H1 (cell line): ENCODE measurements around the gene RNPS1. TPM values are rescaled to one million over a fixed set of nuclear protein-coding genes. Genes with fewer than 3 reads are reported as not detected.

Experiments used
- CTCF ChIA-PET: fragments of 300-600 bp; sonication (Branson Sonifier 250); formaldehyde crosslinking; loops from one replicate; lab custom pipeline; 2021; ENCODE audit not compliant: partially characterized antibody; lab: Charles Lee
- POLR2A ChIA-PET: fragments of 300-600 bp; sonication (Branson Sonifier 250); formaldehyde crosslinking; loops from one replicate; lab custom pipeline; 2021; ENCODE audit warnings: inconsistent platforms; ENCODE audit not compliant: partially characterized antibody; lab: Charles Lee
- DNase-seq, 2 experiments: peaks; one replicate each; pipeline versions ENCODE4 v3.0.0 to v3.0.0-alpha.2; 2010 to 2022; ENCODE audit warnings: low spot score in 2 of 2, low read depth in 1 of 2, mixed read lengths in 1 of 2
- FAIRE-seq: peaks from 2 replicates; lab custom pipeline; 2011; peaks lifted over from hg19 to GRCh38; lab: Jason Lieb, UNC
- H2AFZ ChIP-seq: 2 replicates; pipeline ENCODE4 v1.8.1; 2012; ENCODE audit warnings: low read length, inconsistent platforms
- H2AK5ac ChIP-seq: 2 replicates; pipeline ENCODE4 v1.6.1; 2013; ENCODE audit warnings: low read depth, low read length
- H2BK120ac ChIP-seq: replicated peaks from 2 replicates; pipeline ENCODE3; 2013; ENCODE audit warnings: low read depth, low read length, inconsistent platforms
- H2BK12ac ChIP-seq: 2 replicates; pipeline ENCODE4 v1.6.1; 2013; ENCODE audit warnings: low read depth, low read length
- H2BK15ac ChIP-seq: 2 replicates; pipeline ENCODE4 v1.6.1; 2013; ENCODE audit warnings: low read length
- H2BK20ac ChIP-seq: 2 replicates; pipeline ENCODE4 v1.6.1; 2013; ENCODE audit warnings: low read length
- H2BK5ac ChIP-seq: 2 replicates; pipeline ENCODE4 v1.6.1; 2013; ENCODE audit warnings: low read depth, low read length
- H3K14ac ChIP-seq: 2 replicates; pipeline ENCODE4 v1.6.1; 2013; ENCODE audit warnings: inconsistent platforms; ENCODE audit not compliant: insufficient read length
- H3K18ac ChIP-seq: 2 replicates; pipeline ENCODE4 v1.6.1; 2013; ENCODE audit warnings: low read length; ENCODE audit errors: extremely low read depth
- H3K23ac ChIP-seq: 2 replicates; pipeline ENCODE4 v1.6.1; 2013; ENCODE audit warnings: inconsistent platforms; ENCODE audit not compliant: insufficient read length
- H3K23me2 ChIP-seq: 2 replicates; pipeline ENCODE4 v1.6.1; 2013; ENCODE audit warnings: low read depth, low read length
- H3K27ac ChIP-seq: 2 replicates; pipeline ENCODE4 v1.6.1; 2011; ENCODE audit warnings: low read depth, low read length, inconsistent platforms
- H3K27me3 ChIP-seq, 4 experiments: replicated peaks in 1 of 4; 1 replicate in 1 of 4; 2 replicates in 3 of 4; pipeline versions ENCODE4 v1.6.1 to v1.8.1; 2011 to 2013; ENCODE audit warnings: low read length in 3 of 4, mild to moderate bottlenecking in 3 of 4, inconsistent platforms in 2 of 4, mixed read lengths in 2 of 4, moderate library complexity in 1 of 4; ENCODE audit not compliant: control insufficient read depth in 3 of 4, insufficient read depth in 3 of 4; ENCODE audit errors: extremely low read depth in 1 of 4
- H3K36me3 ChIP-seq, 4 experiments: 2 replicates each; pipeline versions ENCODE4 v1.6.1 to v1.8.1; 2011 to 2013; ENCODE audit warnings: mild to moderate bottlenecking in 4 of 4, low read length in 3 of 4, moderate library complexity in 2 of 4, control low read depth in 1 of 4, inconsistent platforms in 1 of 4; ENCODE audit not compliant: insufficient read depth in 4 of 4, control insufficient read depth in 2 of 4
- H3K4ac ChIP-seq: replicated peaks from 2 replicates; pipeline ENCODE3; 2013; ENCODE audit warnings: low read length, low read depth, mixed read lengths, inconsistent platforms; ENCODE audit not compliant: insufficient read length
- H3K4me1 ChIP-seq, 4 experiments: replicated peaks in 1 of 4; 1 replicate in 1 of 4; 2 replicates in 3 of 4; pipeline versions ENCODE4 v1.6.1 to v1.8.1; 2011 to 2013; ENCODE audit warnings: low read length in 3 of 4, inconsistent platforms in 2 of 4, mixed read lengths in 1 of 4; ENCODE audit not compliant: insufficient read depth in 4 of 4, control insufficient read depth in 3 of 4
- H3K4me2 ChIP-seq, 2 experiments: 2 replicates each; pipeline versions ENCODE4 v1.6.1 to v1.8.1; 2011 to 2013; ENCODE audit warnings: low read depth in 2 of 2, low read length in 2 of 2, control low read depth in 1 of 2, inconsistent platforms in 1 of 2, mild to moderate bottlenecking in 1 of 2; ENCODE audit not compliant: insufficient read depth in 1 of 2
- H3K4me3 ChIP-seq, 4 experiments: fragments of 200-600, 300-600 bp in 1 of 4; sonication (generic), shearing (Covaris generic), sonication (Bioruptor Twin) in 1 of 4; 2 replicates each; pipeline versions ENCODE4 v1.5.1 to v1.8.1; 2011 to 2016; ENCODE audit warnings: low read length in 4 of 4, low read depth in 3 of 4, control low read depth in 2 of 4, inconsistent platforms in 2 of 4, mild to moderate bottlenecking in 2 of 4, mixed read lengths in 1 of 4, moderate library complexity in 1 of 4; ENCODE audit not compliant: insufficient read depth in 2 of 4; ENCODE audit errors: extremely low read depth in 1 of 4
- H3K56ac ChIP-seq: replicated peaks from 2 replicates; pipeline ENCODE3; 2013; ENCODE audit warnings: low read depth, mild to moderate bottlenecking, mixed read lengths, low read length, inconsistent platforms; ENCODE audit not compliant: insufficient read length
- H3K79me1 ChIP-seq: 2 replicates; pipeline ENCODE4 v1.6.1; 2013; ENCODE audit warnings: low read depth, low read length, control low read depth
- H3K79me2 ChIP-seq, 2 experiments: 2 replicates each; pipeline versions ENCODE4 v1.6.1 to v1.8.1; 2012 to 2013; ENCODE audit warnings: low read length in 2 of 2, mild to moderate bottlenecking in 2 of 2, inconsistent platforms in 1 of 2; ENCODE audit not compliant: insufficient read depth in 2 of 2, control insufficient read depth in 1 of 2
- H3K9ac ChIP-seq, 4 experiments: replicated peaks in 1 of 4; 1 replicate in 1 of 4; 2 replicates in 3 of 4; pipeline versions ENCODE4 v1.6.1 to v1.8.1; 2011 to 2013; ENCODE audit warnings: low read depth in 3 of 4, low read length in 3 of 4, control low read depth in 2 of 4, mild to moderate bottlenecking in 2 of 4, moderate library complexity in 2 of 4, inconsistent platforms in 1 of 4; ENCODE audit errors: extremely low read depth in 1 of 4
- H3K9me3 ChIP-seq, 2 experiments: 2 replicates each; pipeline versions ENCODE4 v1.6.1 to v1.8.1; 2012 to 2013; ENCODE audit warnings: mild to moderate bottlenecking in 2 of 2, moderate library complexity in 2 of 2, control low read depth in 1 of 2, inconsistent platforms in 1 of 2, low read depth in 1 of 2, low read length in 1 of 2, mixed read lengths in 1 of 2; ENCODE audit not compliant: insufficient read depth in 2 of 2
- H4K20me1 ChIP-seq, 2 experiments: replicated peaks in 1 of 2; 2 replicates each; pipeline versions ENCODE3 to v1.8.1; 2011 to 2013; ENCODE audit warnings: inconsistent platforms in 2 of 2, low read length in 2 of 2, mild to moderate bottlenecking in 1 of 2; ENCODE audit not compliant: insufficient read depth in 2 of 2, control insufficient read depth in 1 of 2
- H4K5ac ChIP-seq: 2 replicates; pipeline ENCODE4 v1.6.1; 2013; ENCODE audit warnings: low read length, low read depth, mixed read lengths, inconsistent platforms; ENCODE audit not compliant: insufficient read length
- H4K8ac ChIP-seq: 2 replicates; pipeline ENCODE4 v1.8.0; 2013; ENCODE audit warnings: mild to moderate bottlenecking, moderate library complexity, low read length, inconsistent platforms; ENCODE audit not compliant: insufficient read depth; ENCODE audit errors: extremely low read depth
- H4K91ac ChIP-seq: replicated peaks from 2 replicates; pipeline ENCODE3; 2013; ENCODE audit warnings: low read length, mixed read lengths, inconsistent platforms; ENCODE audit not compliant: insufficient read length
- BRCA1 ChIP-seq: IDR thresholded peaks from 2 replicates; pipeline ENCODE4 v1.6.1; 2012; ENCODE audit warnings: low read depth, low read length, improper control_type of control experiment
- CBX8 ChIP-seq: fragments of 300-800, 300-1000 bp; sonication (generic); IDR thresholded peaks from 2 replicates; pipeline ENCODE4 v1.7.1; 2016; ENCODE audit warnings: low read depth, low read length, borderline replicate concordance
- CHD1 ChIP-seq: IDR thresholded peaks from 2 replicates; pipeline ENCODE4 v1.6.1; 2012; ENCODE audit warnings: low read depth, low read length, improper control_type of control experiment
- JUN ChIP-seq: IDR thresholded peaks from 2 replicates; pipeline ENCODE4 v1.6.1; 2011; ENCODE audit warnings: low read depth, mild to moderate bottlenecking, improper control_type of control experiment, low read length
- POU5F1 ChIP-seq: IDR thresholded peaks from 2 replicates; pipeline ENCODE4 v1.6.1; 2011; ENCODE audit warnings: low read depth, mild to moderate bottlenecking, low read length, moderate library complexity
- RXRA ChIP-seq: IDR thresholded peaks from 2 replicates; pipeline ENCODE4 v1.6.1; 2011; ENCODE audit warnings: low read depth, mild to moderate bottlenecking, low read length, moderate library complexity; ENCODE audit not compliant: insufficient read depth
- SIX5 ChIP-seq: IDR thresholded peaks from 2 replicates; pipeline ENCODE4 v1.6.1; 2011; ENCODE audit warnings: mild to moderate bottlenecking, low read depth, low read length
- SP2 ChIP-seq: IDR thresholded peaks from 2 replicates; pipeline ENCODE4 v1.6.1; 2012; ENCODE audit warnings: mild to moderate bottlenecking, low read length, inconsistent platforms
- SRF ChIP-seq: IDR thresholded peaks from 2 replicates; pipeline ENCODE4 v1.6.1; 2011; ENCODE audit warnings: mild to moderate bottlenecking, low read depth, low read length, moderate library complexity
- SUZ12 ChIP-seq: fragments of 200-600 bp; sonication (generic); IDR thresholded peaks from 2 replicates; pipeline ENCODE4 v1.6.1; 2012; ENCODE audit warnings: mild to moderate bottlenecking, inconsistent platforms, low read length, moderate library complexity, mixed read lengths
- TEAD4 ChIP-seq: IDR thresholded peaks from 2 replicates; pipeline ENCODE4 v1.6.1; 2012; ENCODE audit warnings: low read depth, low read length, inconsistent platforms, mixed read lengths
- WGBS, 2 experiments: shearing (Covaris generic) in 1 of 2; methylation state at CpG; one replicate each; pipeline versions ENCODE4 v1.1.6 to v1.1.7; 2013 to 2015; ENCODE audit warnings: low lambda C conversion rate in 2 of 2, mixed read lengths in 2 of 2, inconsistent platforms in 1 of 2, low coverage in 1 of 2, missing lambda C conversion rate in 1 of 2; ENCODE audit not compliant: insufficient replicate concordance in 2 of 2, insufficient coverage in 1 of 2, insufficient read length in 1 of 2; ENCODE audit errors: extremely low coverage in 1 of 2, missing lambda C conversion rate in 1 of 2; 5-methylcytosine and 5-hydroxymethylcytosine counted together
- polyA plus RNA-seq, 7 experiments: library from polyadenylated mRNA; depleted of rRNA in 3 of 7; stranded (reverse) in 5 of 7; unstranded in 2 of 7; fragments of >200 nt in 5 of 7; fragments of 200-250 nt in 2 of 7; gene quantifications; 1 replicate in 5 of 7; 2 replicates in 1 of 7; 4 replicates in 1 of 7; pipeline versions ENCODE4 v1.2.1 to v1.2.3, GENCODE V29; 2011 to 2013; ENCODE audit warnings: missing spikeins in 2 of 7, mixed read lengths in 2 of 7
- total RNA-seq: library from RNA; stranded (reverse); fragmentation: NEBNext Ultra II Directional; extraction: Animal tissue kit (Norgen Biotek cat#: 25700); gene quantifications from 2 replicates; pipeline ENCODE4 v1.2.1, GENCODE V29; 2021
- TF ChIP-seq, protein P1 (sequence below): IDR thresholded peaks from 2 replicates; pipeline ENCODE4 v1.6.1; 2011; ENCODE audit warnings: low read length, improper control_type of control experiment

RNPS1 gene
- total and polyA plus RNA-seq, 2 of the 8 experiments (the other 6 are each of a cell fraction or from before 2014, with no cell fraction given): 330 to 350 TPM

DNA sequence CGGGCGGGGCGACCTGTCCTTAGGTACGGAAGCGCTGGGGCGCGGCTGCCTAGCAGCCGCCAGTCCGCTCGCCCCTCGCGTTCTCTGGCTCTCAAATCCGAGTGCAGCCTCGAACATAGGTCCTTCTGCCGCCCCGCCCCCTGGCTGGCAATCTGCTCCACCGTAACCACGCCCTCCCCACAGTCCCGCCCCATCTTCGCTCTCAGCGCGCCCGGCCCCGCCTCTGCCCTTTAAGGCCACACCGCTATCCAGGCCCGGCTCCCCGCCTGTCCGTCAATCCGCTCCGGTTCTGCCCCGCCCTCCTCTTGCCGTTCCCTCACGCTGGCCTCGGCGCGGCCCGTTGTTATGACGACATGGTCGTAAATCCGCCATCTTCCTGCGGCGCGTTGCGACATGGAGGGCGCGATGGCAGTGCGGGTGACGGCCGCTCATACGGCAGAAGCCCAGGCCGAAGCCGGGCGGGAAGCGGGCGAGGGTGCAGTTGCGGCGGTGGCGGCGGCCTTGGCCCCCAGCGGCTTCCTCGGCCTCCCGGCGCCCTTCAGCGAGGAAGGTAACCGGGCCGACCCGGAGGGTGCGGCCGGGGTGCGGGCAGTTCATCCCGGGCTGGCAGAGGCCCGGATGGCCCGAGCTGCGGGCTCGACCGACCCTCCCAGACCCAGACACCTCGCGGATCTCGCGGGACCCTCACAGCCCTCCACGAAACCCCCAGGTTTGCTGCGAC lies 44.5 kb downstream of the RNPS1 start, which contains the start of gene E4F1:
Gene E4F1 (plus strand): TSS at position 371 of the 721 bp plus-strand sequence. CDS start 23 bp downstream, at position 394.
- H2BK5ac ChIP-seq: no peak within 1 kb of the TSS
- H3K27me3 ChIP-seq: no peaks in the 10 kb centered on the region
- no peaks in the 10 kb centered on the region for H3K9me3 ChIP-seq
- H3K4me3 ChIP-seq: peak within 1 kb of the TSS; percentile 67 to 93 (median 80)
- ChIA-PET POLR2A (interaction anchor here (0.5 to 5.3 kb wide), 17 partner anchors 9 to 273 kb away, joined by 3 to 44 read pairs (median 3); partner anchors contain the start of genes BRICD5, DNASE1L2, ECI1 and PGP), CTCF (interaction anchor here (1.0 kb wide), 1 partner anchor 29 kb away, joined by 3 read pairs; no protein-coding TSS in a partner anchor)
- DNase-seq: peak; percentile 99 to 100
- peaks cover 3 to 29% of the 10 kb centered on the region in 2 experiments; a peak in 2 of 4 replicates for H3K79me2 ChIP-seq
- H3K9ac ChIP-seq: peak within 1 kb of the TSS; percentile 80 to 91 (median 84)
- H3K79me1 ChIP-seq: peaks cover 3% of the 10 kb centered on the region; the same call in 1 of the 2 replicates
- no peak within 1 kb of the TSS for H2AFZ ChIP-seq
- H3K27ac ChIP-seq: peak within 1 kb of the TSS; percentile 77
- H2BK12ac ChIP-seq: no peak within 1 kb of the TSS
- no peak within 1 kb of the TSS for H4K91ac ChIP-seq
- no peaks in the 10 kb centered on the region for H3K4me1 ChIP-seq
- FAIRE-seq: no peak
- no peak within 1 kb of the TSS for H2BK20ac ChIP-seq
- H3K14ac ChIP-seq: no peak within 1 kb of the TSS
- peak within 1 kb of the TSS; percentile 60; the same call in 1 of the 2 replicates for H3K18ac ChIP-seq
- H3K4me2 ChIP-seq: peak within 1 kb of the TSS; percentile 60 to 72
- peaks cover 7 to 8% of the 10 kb centered on the region in 2 experiments for H4K20me1 ChIP-seq
- peak within 1 kb of the TSS; percentile 90 for H4K8ac ChIP-seq
- peak within 1 kb of the TSS; percentile 19 for H4K5ac ChIP-seq
- WGBS, 2 experiments: 3% methylated on average over 70 of the region's 82 CpGs; no CpG with 5 or more reads in 1 of the 2 experiments
- peaks cover 0 to under 1% (median 0%) of the 10 kb centered on the region in 4 experiments; a peak in 1 of 8 replicates for H3K36me3 ChIP-seq
- no peaks in the 10 kb centered on the region for H3K23me2 ChIP-seq
- H3K4ac ChIP-seq: no peak within 1 kb of the TSS
- no peak within 1 kb of the TSS for H2BK120ac ChIP-seq
- no peak within 1 kb of the TSS for H2AK5ac ChIP-seq
- H2BK15ac ChIP-seq: no peak within 1 kb of the TSS
- H3K56ac ChIP-seq: peak within 1 kb of the TSS; percentile 46
- H3K23ac ChIP-seq: no peak within 1 kb of the TSS
- no peak for TF ChIP-seq JUN
- no peak for TF ChIP-seq TEAD4
- TF ChIP-seq BRCA1: no peak; the same call in 1 of the 2 replicates
- no peak for TF ChIP-seq SRF
- TF ChIP-seq POU5F1: no peak
- no peak for TF ChIP-seq SIX5
- TF ChIP-seq, protein P1, sequence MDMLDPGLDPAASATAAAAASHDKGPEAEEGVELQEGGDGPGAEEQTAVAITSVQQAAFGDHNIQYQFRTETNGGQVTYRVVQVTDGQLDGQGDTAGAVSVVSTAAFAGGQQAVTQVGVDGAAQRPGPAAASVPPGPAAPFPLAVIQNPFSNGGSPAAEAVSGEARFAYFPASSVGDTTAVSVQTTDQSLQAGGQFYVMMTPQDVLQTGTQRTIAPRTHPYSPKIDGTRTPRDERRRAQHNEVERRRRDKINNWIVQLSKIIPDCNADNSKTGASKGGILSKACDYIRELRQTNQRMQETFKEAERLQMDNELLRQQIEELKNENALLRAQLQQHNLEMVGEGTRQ: no peak
- no peak for TF ChIP-seq RXRA
- no peak for TF ChIP-seq CHD1
- TF ChIP-seq SP2: no peak
- no peak for TF ChIP-seq CBX8
- TF ChIP-seq SUZ12: no peak
